GM19025 (cell line): ENCODE data around the gene SAMD3.
"Not testable (repeated sequence)": the region's sequence is repeated elsewhere in the genome, so short reads cannot be mapped to it uniquely, and the experiment has no call there.

ENCODE experiments used
- ATAC-seq: cut with Tn5 transposase; IDR thresholded peaks from one replicate; pipeline ENCODE4 v1.9.1; 2021; ENCODE audit warnings: mild to moderate bottlenecking, low read depth, moderate library complexity; ENCODE audit not compliant: unreplicated experiment

SAMD3 gene

DNA sequence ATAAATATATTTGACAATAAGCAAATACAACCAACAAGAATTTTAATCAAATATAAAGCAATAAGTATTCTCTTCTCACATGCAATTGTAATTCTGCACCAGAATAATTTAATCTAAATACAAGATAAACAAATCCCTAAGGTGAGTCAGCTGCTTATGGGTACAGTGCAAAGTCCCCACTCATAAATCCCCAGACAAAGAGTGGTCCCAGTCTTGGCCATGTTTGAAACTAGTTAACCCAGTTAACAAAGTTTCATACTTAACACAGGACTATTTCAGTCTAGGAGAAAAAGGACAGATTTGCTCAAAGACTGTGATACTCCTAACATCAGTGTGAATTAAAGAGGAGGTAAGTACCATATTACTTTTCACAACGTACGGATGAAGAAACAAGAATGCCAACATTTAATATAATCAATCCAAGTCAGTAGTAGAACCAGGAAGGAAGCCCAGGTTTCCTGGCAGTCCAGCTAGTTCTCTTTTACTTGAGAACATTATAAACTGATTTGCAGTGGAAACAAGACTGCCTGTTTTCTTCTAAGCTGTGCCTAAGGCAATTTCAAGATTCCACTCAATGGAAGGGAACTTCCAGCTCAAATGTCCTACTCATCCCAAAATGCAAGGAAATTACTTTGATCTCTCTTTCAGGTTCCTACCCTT is 10.4 kb downstream of the SAMD3 start:
- ATAC-seq, result no peak

DNA sequence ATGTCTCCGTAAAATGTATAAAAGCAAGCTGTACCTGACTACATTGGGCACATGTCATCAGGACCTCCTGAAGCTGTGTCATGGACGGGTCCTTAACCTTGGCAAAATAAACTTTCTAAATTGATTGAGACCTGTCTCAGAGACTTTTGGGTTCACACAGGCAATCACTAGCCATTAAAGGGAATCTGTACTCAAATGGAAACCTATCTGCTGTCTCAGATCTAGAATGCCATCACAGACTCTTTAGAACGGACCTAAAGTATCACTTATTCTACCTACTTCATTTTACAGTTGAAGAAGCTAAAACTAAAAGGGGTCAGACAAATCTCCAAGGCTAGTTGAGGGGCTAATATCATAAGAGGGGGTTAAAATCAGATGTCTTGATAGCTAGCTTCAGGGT is 11.1 kb downstream of the SAMD3 start:
- no peak for ATAC-seq

DNA sequence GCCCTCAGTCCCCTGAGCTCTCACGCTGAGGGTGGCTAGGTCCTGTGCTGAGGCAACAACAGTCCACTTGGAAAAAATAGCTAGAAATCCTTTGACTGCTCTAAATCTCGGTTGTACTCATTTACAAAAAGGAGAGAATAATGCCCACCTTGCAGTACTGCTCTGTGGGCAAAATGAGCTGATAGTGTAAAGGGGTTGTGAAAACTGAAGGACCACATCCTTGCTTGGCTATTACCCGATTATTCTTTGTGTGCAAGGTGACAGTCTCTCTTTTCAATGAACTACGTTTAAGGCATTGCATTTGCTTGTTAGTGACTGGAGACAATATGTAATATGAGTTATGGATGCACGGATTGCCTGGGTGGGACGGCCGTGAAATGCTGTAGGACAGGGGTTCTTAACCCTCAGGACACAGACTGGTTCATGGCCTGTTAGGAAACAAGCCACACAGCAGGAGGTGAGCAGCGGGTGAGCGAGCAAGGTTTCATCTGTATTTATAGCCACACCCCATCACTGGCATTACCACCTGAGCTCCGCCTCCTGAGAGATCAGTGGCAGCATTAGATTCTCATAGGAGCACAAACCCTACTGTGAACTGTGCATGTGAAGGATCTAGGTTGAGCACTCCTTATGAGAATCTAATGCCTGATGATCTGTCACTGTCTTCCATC is 14.6 kb downstream of the SAMD3 start:
- ATAC-seq, result no peak

DNA sequence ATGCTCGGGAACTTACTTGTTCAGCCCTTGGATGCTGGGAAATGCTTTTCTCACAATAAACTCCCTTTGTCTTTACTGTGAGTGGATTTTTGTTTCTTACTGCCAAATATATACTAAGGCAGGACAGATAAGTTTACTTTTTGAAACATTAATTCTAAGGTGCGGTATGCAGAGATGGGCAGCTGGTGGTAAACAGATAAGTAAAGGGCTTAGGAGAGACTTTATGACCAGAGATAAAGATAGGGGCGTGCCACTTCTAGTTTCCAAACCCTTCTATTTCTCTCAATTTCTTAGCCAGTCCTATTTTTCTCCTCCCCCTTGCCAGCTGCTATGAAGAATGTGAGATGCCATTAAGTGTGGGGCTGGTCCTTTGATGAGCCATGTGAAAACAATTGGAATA is 16.3 kb downstream of the SAMD3 start:
- no peak for ATAC-seq

DNA sequence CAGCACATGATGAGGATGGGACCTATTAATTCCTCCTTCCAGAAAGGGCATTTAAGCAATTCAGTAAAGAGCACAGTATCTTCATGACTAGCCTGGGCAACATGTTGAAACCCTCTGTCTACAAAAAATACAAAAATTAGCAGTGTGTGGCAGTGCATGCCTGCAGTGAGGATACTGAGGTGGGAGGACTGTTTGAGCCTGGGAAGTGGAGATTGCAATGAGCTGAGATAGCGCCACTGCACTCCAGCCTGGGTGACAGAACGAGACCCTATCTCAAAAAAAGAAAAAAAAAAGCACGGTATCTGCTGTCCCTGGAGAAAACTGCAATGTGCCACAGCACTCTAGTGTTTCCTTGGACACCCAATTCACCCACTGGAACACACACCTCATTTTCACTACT is 18.4 kb downstream of the SAMD3 start:
- ATAC-seq, result no peak

DNA sequence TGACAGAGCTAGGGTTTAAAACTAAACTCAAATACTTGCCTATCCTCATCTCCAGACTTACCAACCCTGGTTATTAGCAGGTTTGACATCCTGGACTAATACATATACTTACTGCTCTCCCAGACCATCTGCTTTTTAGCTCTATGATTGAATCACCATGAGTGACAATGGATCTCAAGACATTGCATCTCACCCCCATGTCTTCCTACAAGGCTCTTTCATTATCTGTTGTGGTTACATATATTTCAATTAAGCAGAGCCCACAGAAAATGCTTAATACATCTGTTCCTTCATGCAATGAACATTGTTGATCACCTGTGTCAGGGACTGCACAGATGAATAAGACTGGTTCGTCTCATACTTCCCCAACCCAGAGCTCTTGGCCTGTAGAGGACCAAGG is 19.4 kb downstream of the SAMD3 start:
- no peak for ATAC-seq

DNA sequence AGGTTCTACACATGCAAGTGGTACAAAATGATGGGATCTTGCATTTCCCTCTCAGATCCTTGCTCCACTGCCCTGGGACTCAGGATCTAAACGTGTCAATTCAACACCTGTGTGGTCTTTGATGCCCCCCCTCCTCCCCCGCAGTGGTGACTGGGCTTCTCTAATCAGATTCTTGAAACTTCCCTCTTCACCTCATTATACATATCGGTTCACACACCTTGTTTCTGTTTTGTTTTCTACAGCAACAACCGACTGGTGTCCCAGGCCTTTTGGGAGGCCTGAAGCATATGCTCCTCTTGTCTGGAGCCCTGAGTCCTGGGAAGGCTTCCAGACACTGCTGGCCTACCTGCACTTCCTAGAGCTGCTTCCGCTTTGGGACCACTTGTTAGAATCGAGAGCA is 20.0 kb downstream of the SAMD3 start:
- ATAC-seq, result no peak

DNA sequence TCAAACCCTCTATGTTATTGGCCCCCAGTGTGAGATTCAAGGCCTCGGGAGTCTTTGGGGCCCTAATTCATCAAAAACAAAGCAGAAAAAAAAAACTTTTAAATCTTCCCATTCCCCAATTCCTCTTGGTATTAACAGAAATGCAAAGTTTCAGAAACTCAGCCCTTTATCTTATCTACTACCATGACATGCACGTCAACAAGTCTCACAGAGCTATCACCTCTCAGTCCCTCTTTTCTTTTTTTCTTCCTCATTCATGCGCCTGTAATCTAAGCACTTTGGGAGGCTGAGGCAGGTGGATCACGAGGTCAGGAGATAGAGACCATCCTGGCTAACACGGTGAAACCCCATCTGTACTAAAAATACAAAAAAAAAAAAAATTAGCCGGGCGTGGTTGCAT is 22.7 kb downstream of the SAMD3 start:
- no peak for ATAC-seq

DNA sequence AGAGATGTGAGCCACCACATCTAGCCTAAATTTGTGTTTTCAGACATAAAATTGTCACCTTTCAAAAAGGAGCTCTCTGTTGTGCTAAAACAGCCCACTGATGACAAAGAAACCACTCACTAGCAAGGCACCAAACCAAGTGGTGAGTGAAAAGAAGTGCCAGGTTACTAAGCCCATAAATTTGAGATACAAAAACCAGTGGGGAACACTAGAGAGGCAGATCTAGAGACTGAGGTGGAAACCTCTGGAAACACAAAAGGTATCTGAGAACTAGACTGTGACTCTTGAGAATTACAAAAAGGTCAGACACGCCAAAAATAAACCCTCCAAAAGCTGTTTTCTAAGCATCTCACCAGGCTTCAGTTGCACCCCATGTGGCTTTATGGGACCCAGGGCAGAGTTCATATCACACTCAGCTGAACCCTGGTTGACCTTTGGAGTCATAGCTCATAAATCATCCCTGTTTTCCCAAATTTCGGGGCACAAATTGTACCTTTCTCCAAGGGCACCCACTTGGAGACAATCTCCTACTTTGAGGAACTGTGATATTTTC is 24.2 kb downstream of the SAMD3 start:
- no peak for ATAC-seq

DNA sequence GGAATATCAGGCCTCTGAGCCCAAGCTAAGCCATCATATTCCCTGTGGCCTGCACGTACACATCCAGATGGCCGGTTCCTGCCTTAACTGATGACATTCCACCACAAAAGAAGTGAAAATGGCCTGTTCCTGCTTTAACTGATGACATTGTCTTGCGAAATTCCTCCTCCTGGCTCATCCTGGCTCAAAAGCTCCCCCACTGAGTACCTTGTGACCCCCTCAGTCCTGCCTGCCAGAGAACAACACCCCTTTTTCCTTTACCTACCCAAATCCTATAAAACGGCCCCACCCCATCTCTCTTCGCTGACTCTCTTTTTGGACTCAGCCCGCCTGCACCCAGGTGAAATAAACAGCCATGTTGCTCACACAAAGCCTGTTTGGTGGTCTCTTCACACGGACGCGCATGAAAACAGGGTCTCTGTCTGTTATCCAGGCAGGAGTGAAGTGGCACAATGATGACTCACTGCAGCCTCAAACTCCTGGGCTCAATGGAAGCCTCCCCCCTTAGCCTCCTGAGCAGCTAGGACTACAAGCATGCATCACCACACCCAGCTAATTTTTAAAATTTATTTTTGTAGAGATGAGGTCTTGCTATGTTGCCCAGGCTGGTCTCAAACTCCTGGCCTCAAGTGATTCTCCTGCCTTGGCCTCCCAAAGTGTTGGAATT is 24.8 kb downstream of the SAMD3 start:
- ATAC-seq, result not testable (repeated sequence)

DNA sequence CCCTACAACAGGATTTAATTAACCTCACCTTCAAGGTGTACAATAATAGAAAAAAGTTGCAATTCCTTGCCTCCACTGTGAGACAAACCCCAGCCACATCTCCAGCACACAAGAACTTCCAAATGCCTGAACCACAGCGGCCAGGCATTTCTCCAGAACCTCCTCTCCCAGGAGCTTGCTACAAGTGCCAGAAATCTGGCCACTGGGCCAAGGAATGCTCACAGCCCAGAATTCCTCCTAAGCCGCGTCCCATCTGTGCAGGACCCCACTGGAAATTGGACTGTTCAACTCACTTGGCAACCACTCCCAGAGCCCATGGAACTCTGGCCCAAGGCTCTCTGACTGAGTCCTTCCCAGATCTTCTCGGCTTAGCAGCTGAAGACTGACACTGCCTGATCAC is 28.3 kb downstream of the SAMD3 start:
- ATAC-seq, result not testable (repeated sequence)

DNA sequence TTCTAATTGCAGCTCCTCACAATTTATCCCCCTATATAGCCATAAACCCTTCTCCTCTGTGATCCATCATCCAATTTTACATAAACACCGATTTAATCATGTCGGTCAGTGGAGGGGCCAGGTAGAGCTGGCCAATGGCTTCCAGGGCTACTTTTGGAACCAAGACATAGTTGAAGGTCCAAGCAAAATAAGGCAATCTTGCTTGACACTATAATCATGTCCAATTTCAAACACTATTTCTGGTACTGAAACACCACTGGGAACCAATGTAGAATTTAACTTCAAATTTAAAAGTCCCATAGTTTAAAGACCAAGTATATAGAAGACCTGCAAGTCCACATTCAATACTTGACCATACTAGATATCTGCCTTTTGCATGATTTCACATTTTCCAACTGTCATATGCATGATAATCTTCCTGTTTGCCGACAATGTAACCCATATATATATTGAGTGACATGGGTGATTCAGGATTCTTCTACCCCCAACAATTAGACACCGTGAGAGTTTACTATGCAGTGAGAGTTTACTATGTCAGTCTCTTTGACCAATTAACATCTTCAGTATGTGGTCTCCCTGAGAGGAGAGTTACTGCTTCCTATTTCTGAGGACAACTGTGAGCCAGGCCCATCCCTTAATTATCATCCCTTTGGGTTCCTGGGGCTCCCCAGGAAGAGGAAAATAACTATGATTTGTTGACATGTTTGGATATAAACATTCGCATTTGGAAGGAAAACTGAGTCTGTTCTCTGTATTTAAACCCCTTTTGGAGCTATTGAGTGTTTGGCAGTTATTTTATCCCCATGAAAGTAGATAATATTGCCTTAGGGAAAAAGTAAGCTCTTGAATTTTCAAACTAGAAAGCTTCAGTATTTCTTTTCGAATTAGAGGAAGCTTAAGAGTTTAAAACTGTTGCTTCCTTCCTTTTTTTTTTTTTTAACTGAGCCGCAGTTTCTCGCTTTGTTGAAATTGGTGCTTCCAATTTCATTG is 31.8 kb downstream of the SAMD3 start:
- ATAC-seq, result no peak

DNA sequence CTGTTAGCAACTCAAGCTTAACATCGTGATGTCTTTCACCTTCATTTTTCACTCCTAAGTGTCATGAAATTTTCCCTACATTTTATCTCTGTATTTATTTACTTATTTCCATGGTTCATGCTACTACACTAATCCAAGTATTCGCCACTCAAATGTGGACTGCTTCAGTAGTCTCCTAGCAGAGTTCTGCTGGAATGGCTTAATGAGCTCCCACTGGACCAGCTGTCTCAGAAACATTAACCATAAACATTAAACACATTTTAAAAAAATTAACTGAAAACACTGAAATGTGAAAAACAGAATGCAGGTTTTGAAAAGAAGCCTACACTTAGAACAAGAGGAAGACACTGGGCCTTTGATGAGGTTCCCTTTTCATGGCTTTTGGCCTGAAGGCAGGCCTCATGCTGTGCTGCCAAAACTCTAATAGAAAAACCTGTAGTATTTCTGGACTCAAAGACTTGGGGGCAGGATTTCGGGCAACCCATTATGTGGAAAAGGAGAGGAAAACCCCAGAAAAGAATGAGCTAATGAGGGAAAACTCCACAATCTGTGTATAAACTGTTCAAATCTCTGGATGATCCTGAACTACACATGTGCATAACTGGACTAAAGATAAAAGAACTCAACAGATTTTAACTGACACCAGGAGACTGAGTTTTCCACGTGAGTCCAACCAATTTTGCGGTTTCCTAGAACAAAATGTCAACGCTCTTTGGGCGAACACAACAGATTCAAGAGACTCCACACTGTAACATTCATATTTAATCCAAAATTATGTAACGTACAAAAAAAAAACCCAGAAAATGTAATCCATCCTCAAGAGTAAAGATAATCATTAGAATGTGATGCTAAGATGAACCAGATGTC is 33.0 kb downstream of the SAMD3 start:
- no peak for ATAC-seq

DNA sequence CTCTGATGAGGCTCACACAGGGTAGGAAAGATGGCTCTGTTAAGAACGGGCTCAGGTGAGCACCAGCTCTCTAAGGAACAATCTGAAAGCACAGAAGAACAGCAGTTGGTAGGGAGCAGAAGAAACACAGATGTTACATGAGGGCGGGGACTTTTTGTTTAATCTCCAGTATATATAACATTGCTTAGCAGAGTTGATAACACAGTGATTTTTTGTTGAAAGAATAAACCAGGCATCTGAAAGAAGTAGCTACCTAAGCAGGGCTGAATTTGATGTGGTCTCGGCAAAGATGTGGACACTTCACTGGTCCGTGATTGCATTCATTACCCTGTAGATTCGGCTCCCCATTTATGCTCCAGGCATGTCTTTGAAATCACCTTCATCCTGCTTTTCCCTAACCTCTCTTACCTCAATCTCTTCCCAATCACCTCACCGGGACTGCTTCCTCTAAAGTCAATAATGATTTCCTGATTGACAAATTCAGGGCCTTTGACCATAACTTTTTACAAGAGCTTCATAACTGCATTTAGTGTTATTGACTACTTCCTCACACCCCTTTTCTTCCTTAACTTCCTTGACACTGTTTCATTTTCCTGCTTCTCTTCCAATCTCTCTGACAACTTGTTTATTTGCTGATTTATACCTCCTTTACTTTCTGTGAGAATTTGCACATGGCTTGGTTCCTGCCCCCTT is 34.4 kb downstream of the SAMD3 start:
- ATAC-seq, result no peak

DNA sequence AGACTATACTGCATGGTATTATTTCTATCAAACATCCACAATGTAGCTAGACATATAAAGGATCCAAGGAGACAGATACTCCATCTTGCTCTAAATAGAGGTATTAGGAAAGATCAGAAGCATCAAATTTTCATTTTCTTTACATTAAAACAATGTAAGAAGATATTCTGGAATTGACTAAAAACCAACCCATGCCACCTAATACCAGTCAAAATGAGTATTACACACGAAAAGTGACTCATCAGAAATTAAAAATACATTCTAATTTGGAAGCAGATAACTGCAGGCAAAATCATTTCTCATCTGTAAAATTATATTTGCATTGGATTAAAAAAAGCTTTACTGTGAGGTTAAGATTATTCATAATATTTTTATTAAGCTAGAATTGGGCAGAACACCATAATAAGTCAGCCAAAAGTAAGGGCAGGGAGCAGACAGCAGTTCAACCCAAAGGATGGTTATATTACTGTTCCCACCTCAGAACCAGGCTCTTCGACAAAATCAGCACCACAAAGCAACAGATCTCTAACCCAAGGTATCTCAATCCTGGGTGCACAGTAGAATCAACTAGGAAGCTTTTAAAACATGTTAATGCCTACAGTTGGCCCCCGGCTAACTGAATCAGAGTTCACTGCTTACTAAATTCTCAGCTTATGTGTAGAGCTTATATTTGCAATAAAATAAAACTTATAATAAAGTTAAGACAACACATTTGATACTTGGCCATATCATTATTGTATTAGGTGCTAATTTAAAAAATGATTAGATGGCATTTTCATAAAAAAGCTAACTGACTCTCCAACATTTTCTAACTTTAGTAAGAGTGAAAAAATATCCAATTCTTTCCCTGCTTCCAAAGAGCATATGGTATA is 35.2 kb downstream of the SAMD3 start:
- no peak for ATAC-seq

DNA sequence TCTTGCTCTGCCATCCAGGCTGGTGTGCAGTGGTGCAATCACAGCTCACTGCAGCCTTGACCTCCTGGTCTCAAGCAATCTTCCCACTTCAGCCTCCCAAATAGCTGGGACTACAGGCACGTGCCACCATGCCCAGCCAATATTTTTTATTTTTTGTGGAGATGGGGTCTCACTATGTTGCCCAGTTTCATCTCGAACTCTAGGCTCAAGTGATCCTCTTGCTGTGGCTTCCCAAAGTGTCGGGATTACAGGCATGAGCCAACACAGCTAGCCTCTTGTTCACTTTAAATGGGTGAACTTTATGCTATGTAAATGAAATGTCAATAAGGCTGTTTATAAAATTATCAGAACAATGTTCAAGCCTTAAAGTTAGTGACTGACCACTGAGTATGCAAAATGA is 37.1 kb downstream of the SAMD3 start:
- no peak for ATAC-seq

DNA sequence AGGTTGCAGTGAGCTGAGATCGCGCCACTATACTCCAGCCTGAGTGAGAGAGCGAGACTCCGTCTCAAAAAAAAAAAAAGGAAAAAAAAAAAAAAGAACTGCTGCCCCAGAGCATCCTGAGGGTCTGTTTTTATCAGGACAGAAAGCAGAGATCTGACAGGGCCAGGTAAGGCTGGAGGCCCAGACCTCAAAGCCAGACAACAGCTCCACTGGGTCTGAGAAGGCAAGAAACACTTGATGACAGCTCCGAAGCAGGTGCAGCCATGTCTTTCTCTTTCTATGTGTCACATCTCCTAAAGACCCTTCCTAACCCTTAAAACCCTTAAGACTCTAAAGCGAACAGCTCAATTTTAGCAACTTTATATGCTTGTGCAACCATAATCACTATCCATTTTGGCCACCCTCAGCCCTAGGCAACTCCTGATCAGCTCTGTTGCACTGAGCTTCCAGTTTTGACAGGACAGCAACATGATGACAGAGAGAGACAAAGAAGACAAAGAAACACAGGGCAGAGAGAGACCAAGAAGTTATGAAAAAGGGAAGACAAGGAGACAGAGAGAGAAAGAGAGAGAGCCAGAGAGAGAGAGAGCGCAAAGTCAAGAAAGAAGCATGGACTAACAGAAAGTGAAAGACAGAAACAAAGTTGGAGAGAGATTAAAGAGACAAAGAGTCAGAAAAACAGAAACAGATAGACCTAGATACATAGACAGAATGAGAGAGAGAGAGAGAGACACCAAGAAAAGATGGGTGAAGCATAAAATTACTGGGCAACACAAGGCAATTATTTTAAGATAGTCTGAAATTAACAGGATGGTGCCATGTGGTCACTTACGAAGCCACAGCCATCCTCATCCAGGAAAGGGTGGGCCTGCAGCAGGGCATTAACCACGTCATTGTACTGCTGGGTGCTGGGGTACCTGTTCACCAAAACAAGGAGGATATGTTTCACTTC is 39.2 kb downstream of the SAMD3 start:
- ATAC-seq, result no peak
